Medulla oblongata (tissue), 1 donor: ENCODE data around the gene TPGS1.

Experiments
- DNase-seq: peaks from one replicate; pipeline ENCODE4 v3.0.0-alpha.2; 2015; ENCODE audit errors: extremely low spot score

The TPGS1 gene, protein sequence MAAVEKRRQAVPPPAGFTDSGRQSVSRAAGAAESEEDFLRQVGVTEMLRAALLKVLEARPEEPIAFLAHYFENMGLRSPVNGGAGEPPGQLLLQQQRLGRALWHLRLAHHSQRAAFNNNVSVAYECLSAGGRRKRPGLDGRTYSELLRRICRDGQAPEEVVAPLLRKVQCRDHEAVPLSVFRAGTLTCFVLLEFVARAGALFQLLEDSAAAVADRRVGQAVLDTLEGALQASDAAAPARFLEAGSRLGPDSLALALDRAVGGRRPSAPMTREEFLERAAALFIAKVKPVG

DNA sequence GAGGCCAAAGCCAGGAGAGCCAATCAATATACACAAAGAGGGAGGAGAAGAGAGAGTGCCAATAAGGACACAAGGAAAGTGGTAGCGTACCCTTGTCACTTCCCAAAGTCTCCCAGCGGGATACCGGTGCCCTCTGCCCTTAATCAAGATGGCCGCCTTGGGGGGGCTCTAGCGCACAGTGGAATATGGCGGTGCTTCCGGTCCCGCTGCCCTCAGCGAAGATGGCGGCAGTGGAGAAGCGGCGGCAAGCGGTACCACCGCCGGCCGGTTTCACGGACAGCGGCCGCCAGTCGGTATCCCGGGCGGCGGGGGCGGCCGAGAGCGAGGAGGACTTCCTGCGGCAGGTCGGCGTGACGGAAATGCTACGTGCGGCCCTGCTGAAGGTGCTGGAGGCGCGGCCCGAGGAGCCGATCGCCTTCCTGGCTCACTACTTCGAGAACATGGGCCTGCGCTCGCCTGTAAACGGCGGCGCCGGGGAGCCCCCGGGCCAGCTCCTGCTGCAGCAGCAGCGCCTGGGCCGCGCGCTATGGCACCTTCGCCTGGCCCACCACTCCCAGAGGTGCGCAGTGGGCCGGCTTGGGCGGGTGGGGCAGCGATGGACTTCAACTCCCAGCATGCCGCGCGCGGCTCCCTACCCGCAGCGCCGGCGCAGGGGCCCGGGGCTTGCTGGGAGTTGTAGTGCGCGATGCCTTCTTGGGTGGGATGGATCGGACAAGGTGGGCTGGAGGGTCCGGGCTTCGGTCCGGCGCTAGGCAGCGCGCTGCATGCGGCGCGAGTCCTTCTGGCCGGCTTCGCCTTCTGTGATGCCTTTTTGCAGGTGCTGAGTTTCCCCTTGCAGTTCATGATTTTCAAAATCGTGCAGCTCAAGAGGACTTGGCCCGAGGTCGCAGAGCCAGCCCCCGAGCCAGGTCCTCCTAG lies at the start of gene TPGS1:
Gene TPGS1, plus strand, starts transcription at position 212 of the 918 bp plus-strand sequence. Its CDS starts 10 bp downstream, at position 222.
- DNase-seq = peak; percentile 88

DNA sequence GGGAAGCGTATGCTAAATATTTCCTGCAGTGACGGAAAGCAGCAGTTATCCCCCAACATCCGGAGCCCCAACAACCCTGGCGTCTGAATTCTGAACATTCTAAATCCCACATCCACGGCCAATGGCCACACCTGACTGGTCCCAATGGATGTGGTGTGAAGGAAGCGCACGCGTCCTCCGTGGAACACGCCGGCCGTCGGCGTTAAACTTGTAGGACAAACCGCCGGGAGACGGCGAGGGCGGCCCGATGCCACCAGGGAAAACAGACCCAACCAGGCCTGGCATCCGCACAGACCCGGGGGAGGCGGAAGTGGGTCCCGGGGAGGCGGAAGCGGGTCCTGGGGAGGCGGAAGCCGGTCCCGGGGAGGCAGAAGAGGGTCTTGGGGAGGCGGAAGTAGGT lies 49.7 kb upstream of the TPGS1 start:
- DNase-seq = no peak

DNA sequence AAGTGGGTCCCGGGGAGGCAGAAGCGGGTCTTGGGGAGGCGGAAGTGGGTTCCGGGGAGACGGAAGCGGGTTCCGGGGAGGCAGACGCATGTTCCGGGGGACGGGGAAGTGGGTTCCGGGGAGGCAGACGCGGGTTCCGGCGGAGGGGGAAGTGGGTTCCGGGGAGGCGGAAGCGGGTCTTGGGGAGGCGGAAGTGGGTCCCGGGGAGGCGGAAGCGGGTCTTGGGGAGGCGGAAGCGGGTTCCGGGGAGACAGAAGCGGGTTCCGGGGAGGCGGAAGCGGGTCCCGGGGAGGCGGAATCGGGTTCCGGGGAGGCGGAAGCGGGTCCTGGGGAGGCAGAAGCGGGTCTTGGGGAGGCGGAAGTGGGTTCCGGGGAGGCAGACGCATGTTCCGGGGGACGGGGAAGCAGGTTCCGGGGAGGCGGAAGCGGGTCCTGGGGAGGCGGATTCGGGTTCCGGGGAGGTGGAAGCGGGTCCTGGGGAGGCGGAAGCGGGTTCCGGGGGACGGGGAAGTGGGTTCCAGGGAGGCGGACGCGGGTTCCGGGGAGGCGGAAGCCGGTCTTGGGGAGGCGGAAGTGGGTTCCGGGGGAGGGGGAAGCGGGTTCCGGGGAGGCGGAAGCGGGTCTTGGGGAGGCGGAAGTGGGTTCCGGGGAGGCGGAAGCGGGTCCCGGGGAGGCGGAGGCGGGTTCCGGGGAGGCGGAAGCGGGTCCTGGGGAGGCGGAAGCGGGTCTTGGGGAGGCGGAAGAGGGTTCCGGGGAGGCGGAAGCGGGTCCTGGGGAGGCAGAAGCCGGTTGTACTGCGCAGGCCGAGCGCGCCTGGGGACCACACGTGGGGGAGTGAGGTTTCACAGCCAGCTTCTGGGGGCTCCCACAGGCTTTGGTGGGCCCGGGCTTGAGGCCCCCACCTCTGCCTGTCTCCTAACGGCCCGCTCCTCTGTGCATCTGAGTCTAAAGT lies 48.9 kb upstream of the TPGS1 start:
- DNase-seq = no peak

DNA sequence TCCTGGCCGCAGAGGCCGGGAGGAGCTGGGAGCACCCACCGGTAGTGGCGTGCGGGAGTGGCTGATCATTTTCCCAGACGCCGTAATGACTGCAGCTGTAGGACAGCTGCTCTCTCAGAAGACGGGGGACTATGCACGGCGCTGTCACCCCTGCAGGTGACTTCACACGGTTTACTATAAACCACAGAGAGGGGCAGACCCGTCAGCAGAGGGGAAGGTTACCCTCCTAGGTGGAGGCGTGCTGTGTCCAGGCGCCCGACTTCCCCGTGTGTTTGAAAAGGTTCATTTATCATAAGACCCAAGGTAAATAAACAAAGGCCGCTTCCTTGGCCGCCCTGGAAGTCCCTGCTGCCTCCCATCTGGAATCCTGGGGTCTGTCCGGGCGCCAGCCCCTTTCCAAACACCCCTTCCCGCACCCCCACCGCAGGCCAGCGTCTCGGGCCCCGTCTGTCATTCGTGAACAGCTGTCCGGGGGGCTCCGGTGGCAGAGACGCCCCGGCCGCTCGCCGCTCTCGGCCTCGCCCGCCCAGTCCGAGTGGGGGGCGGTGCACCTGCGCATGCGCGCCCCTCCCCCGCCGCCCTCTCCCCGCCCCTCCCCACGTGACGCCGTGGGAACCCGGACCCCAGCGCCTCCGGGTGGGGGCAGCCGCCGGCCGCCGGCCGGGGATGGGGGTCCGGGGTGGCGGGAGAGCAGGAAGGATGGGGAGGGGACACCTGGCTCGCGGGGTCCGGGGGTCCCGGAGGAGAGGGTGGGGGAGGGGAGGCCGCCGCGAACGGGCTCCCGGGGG lies 47.4 kb upstream of the TPGS1 start:
- peak; percentile 68 for DNase-seq

DNA sequence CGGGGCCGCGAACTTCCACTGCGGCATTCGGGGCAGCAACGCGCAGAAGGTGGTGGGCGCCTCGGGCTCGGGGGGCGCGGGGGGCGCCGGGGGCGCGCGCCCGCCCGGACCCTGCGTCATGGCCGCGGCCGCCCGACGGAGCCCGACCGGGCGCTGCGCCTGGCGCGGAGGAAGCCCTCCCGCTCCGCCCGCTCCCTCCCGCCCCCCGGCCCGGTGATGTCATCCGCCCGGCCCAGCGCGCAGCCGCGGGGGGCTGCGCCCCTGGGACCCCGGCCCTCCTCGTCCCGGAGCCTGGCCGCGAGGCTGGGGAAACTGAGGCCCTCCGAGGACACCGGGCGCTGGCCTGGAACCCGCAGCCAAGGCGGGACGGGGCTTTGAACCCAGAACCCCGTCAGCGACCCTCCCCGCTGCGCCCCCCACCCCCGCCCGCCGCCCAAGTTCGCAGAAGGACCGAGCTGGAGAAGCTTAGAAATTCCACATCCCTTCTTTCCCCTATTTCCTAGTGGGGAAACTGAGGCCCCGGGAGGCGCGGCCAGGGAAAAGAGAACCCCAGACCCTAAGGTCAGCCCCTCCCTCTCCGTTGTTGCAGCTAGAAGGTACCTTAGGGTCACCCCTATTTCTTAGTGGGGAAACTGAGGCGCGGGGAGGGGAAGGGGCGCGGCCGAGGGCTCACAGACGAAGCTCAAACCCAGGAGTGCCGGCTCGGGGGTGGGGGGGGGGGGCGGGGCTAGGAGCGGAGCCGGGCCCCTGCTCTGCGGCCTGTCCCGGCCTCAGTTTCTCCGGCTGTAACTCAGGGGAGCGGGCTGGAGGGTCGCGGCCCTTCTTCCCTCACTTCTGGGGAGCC lies 46.2 kb upstream of the TPGS1 start, which contains the start of gene SHC2:
Gene SHC2, minus strand, starts transcription at position 157 of the 844 bp plus-strand sequence. Its CDS starts 37 bp downstream, at position 120.
- DNase-seq = no peak

DNA sequence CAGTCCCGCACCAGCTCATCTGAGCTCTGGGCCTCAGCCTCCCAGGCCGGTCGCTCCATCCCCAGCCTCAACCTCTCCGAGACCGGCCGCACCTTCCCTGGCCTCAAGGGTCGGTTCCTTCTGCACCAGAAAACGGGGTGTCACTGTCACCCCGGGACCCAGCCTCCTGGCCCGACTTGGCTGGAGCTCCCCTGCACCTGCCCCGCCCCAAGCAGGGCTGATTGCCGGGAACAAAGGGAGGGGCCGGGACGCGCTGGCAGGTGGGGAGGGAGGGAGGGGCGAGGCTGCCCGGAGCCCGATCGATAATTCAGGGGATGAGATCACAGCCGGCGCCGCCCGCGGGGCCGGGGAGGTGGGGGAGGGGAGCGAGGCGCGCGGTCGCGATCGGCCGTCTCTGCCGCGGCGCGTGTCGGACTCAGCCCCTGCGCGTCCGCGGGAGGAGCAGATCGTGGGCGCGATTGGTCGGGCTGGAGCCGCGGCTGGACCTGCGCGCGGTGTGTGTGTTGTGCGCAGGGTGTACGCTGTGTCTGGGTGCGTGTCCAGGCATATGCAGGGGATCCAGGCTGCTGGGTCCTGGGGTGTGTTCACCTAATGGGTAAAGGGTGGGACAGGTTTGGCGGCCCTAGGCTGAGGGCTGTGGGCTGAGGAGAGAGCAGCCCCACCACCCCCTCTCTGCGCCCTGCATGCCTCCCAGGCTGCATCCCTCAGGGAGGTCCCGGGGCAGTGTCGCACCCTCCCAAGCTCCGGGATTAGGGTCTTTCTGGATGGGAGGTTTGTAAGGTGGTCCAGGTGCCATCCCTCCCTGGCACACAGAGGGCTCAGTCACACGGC lies 45.4 kb upstream of the TPGS1 start:
- DNase-seq = no peak

DNA sequence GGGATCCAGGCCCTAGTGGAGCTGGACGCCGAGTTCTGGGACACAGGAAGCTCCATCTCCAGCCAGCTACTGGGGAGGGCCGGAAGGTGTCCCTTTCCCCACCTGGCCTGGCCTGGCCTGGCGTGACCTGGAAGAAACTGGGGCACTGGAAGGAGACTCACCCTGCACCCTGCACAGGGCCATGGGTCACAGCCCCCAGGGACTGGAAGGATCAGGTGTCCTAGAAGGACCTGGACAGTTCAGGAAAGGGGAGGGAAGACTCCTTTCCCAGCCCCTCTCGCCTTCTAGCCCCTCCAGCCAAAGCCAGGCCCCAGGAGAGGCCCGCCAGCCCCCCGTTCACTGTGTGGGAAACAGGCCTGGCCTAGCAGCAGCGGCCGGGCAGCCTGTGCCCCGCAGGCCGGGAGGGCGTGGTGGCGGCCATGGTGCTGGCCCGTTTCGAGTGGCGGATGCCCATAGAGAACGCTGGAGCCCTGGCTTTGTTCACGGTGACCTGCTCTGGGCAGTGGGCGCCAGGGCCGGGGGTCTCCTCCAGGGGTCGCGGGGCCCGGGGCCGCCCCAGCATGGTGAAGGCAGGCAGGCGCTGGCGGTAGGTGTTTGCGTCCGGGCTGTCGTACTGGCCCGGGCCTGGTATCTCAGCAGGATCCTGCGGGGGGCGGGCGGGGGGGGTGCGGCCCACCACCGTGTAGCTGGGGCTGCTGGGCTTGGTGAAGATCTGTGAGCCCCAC lies 43.7 kb upstream of the TPGS1 start:
- DNase-seq = no peak

DNA sequence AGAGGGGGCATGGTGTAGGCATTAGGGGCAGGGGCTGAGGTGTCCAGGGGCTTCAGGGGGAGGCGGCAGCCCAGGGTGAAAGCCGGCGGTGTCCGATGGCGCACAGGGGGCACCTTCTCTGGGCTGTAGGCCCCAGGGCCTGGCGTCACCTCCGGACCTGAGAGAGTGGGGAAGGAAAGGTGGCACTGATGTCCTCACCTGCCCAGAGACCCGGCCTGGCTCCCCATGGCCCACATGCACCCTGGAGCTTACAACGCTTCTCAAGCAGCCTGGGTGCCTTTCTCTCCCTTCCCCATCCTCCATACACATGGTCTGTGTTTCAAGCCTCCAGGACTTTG lies 43.1 kb upstream of the TPGS1 start:
- DNase-seq = no peak

DNA sequence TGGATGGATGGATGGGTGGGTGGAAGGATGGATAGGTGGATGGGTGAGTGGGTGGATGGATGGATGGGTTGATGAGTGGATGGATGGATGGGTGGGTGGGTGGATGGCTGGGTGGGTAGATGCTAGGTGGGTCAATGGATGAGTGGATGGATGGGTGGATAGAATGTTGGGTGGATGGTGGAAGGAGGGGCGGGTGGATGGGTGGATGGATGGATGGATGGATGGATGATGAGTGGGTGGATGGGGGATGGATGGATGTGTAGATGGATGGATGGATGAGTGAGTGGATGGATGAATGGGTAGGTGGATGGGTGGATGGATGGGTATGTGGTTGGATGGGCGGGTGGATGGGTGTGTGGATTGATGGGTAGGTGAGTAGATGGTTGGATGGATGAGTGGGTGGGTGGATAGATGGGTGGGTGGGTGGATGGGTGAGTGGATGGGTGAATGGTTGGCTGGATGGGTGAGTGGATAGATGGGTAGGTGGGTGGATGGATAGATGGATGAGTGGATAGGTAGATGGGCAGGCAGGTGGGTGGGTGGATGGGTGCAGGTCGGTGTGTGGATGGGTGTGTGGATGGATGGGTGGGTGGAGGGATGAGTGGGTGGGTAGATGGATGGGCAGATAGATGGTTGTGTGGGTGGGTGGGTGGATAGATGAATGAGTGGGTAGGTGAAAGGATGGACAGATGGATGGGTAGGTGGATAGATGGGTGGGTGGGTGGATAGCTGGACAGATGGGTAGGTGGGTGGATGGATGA lies 42.1 kb upstream of the TPGS1 start:
- DNase-seq = no peak

DNA sequence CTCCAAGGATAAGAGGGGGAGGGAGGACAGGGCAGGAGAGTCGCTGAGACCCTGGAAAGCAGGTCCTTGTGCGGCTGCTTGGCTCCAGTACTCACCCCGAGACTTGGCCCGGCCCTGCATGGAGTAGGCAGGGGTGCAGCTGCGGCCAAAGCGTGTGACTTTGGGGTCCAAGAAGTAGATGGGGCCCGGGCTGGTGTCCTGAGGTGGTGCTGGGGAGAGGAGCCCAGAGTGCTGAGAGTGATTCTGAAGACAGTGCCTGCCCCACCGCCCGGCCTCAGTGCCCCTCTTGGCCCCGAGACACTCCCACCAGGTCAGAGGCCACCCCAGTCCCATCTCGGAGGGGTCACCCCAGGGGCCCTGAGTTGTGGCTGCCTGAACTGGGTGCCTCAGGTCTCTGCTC lies 39.7 kb upstream of the TPGS1 start:
- no peak for DNase-seq

DNA sequence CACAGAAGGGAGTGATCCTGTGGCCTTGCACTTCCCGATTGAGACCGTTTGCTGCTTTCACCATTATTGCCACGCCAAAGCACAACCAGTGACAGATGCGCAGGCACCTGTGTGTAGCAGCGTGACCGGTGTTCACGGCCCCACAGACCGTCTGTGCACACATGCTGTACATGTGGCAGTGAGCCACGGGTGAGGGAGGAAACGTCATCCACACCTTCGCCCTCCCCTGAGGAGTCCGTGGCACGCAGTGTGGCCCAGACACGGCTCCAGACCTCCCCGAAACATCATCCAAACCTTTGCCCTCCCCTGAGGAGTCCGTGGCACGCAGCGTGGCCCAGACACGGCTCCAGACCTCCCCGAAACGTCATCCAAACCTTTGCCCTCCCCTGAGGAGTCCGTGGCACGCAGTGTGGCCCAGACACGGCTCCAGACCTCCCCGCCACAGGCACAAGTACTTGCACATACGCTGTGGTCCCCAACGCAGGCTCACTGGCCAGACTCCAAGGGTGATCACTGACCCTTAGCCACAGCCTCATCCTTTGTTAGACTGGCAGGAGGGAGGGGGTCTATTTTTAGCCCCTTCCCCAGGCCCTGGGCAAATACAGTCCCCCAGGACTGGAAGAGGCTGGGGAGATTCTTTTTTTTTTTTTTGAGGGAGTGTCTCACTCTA lies 38.6 kb upstream of the TPGS1 start:
- DNase-seq = no peak

DNA sequence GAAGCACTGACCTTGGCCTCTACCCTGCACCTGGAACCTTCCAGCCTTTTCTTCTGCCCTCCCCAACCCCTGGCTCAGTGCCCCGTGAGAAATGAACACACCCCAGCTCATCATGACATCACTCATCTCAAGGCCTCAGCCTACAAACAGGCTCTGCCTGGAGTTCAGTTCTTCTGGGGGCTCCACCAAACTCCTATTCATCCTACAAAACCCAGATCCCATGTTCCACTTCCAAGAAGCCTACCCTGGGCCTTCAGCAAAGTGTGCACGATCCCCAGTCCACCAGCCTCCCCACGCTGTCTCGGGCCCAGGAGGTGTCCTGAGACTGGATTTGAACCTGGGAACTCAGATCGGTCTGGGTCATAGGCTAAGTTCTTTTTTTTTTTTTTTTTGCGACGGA lies 37.5 kb upstream of the TPGS1 start:
- no peak for DNase-seq

DNA sequence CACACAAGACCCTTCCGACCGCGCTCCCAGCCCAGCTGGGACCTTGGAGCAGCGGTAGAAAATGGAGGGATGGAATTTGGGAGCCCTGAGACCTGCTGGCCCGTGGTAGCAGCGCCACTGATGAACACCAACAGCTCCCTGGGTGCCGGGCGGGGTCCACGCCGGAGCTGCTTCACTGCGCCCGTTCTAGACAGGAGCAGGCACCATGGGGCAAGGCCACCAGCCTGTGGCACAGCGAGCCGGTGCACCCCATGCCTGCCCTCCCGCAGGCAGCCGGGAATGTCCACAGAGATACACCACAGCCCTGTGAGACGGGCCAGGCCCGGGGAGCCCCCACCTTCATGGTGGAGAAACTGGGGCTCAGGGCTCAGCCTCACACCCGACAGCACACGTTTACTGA lies 36.6 kb upstream of the TPGS1 start:
- no peak for DNase-seq

DNA sequence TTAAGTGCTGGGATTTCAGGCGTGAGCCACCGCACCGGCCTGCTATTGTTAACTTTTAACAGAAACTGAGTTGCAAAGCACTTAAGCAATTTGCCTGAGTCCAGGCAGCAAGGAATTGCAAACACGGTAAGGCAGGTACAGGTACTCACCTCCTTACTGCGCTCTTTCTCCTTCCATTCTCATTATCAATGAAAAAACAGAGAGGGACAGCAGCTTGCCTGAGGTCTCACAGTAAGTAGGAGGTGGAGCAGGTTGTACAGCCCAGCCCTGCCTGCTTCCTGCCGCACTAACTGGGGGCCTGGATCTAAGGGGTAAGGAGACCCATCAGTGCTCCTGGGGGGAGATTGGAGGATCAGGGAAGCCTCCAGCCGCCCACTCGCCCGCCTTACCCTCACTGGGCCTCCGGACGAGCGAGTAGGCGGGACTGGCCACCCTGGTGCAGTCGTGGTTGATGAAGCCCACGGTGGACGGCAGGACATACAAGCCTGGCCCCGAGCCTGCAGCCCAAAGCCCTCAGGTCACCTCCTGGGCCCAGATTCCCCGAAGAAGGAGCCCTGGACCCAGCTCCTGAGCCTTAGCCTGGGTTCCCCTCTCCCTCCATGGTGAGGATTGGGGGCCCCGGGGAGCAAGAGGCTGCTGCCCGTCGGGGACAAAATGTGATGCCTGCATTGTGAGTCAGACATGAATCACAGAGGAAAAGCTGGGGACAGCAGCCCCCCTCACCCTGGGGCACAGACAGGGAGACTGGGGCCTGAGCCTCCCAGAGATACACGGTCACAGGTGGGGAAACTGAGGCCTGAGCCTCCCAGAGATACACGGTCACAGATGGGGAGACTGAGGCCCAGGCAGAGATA lies 35.1 kb upstream of the TPGS1 start:
- no peak for DNase-seq

DNA sequence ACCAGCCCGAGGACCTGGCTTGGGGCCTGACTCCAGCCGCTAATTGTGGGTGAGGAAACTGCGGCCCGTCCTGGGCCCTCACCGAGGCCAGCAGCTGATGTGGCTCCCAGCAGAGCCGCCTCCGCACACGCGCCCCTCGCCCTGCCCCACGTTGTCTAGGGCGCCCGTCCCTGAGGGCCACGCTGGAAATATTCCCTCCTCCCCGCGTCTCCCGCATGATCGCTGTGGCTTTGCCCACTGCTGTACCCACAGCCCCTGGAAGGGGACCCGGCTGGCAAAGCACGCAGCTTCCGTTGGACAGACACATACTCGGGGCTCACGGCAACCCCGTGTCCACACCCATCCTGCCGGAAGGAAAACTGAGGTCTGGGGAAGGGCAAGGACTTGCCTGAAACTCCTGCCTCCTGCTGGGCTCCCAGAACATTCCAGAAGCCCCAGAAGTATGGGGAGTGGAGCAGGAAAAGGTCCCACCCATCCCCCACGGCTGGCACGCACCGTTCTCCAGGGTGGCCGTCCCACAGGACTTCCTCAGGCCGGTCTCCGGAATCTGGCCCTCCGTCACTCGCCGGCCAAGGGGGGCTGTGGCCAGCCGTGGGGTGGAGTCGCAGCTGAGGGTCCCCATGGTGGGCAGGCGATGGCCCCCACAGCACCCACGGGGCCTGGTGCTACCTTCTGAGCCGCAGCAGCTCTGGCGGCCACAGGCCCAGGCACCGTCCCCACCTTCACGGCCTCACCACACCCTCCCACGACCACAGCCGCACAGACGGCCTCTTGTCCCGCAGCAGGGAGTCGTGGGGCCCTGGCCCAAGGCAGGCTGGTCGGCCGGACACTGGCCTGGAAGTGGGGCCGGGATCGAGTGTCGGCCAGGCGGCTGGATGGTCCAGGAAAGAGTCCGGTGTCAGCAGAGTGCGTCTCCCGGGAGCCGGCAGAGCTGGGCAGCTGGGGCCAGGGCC lies 32.9 kb upstream of the TPGS1 start:
- DNase-seq = no peak
